Heart right ventricle (tissue), 16 donors: ENCODE data around the gene EIF2B2. TPM values are rescaled to one million over a fixed set of nuclear protein-coding genes. Genes with fewer than 3 reads are reported as not detected.

Source experiments
- ATAC-seq, 8 donors: fragments of 200-7000 bp; cut with Tn5 transposase; one replicate each; pipeline ENCODE4 v1.9.1; 2020; ENCODE audit warnings: mild to moderate bottlenecking in 8 of 8, moderate library complexity in 8 of 8, moderate number of reproducible peaks in 1 of 8
- DNase-seq, 2 donors: peaks; one replicate each; pipeline ENCODE4 v3.0.0-alpha.2; 2020
- H3K27ac ChIP-seq, 10 donors: fragments of 200-600 bp; sonication (generic) in 2 of 10; one replicate each; pipeline versions ENCODE4 v1.5.0 to v1.8.0; 2020 to 2022; ENCODE audit warnings: mild to moderate bottlenecking in 3 of 10
- H3K27me3 ChIP-seq, 7 donors: fragments of 200-600 bp; one replicate each; pipeline ENCODE4 v1.8.0; 2021 to 2022; ENCODE audit warnings: mild to moderate bottlenecking in 2 of 7
- H3K36me3 ChIP-seq, 9 donors: fragments of 200-600 bp; sonication (generic) in 1 of 9; one replicate each; pipeline versions ENCODE4 v1.5.0 to v1.8.0; 2020 to 2022; ENCODE audit warnings: mild to moderate bottlenecking in 2 of 9
- H3K4me1 ChIP-seq, 9 donors: fragments of 200-600 bp; sonication (generic) in 1 of 9; one replicate each; pipeline versions ENCODE4 v1.5.0 to v1.8.0; 2020 to 2022; ENCODE audit warnings: mild to moderate bottlenecking in 4 of 9
- H3K4me3 ChIP-seq, 10 donors: fragments of 200-600 bp; sonication (generic) in 2 of 10; one replicate each; pipeline versions ENCODE4 v1.5.0 to v1.8.0; 2020 to 2022; ENCODE audit warnings: mild to moderate bottlenecking in 7 of 10, moderate library complexity in 2 of 10
- H3K9me3 ChIP-seq, 11 donors: fragments of 200-600 bp in 10 of 11; sonication (generic) in 2 of 11; one replicate each; pipeline versions ENCODE4 v1.5.0 to v1.8.0; 2013 to 2022; ENCODE audit warnings: mild to moderate bottlenecking in 2 of 11, control low read depth in 1 of 11, moderate library complexity in 1 of 11
- WGBS, 2 donors: extraction: QIAGEN DNeasy Blood & Tissue Kit; methylation state at CpG; one replicate each; pipeline ENCODE4 v1.1.7; 2013; ENCODE audit warnings: inconsistent platforms in 1 of 2; 5-methylcytosine and 5-hydroxymethylcytosine counted together
- intact Hi-C, 10 donors: fragments of 100-400 bp; cut with DNase I; formaldehyde crosslinking; loops; one replicate each; pipeline versions ENCODE4 v1.11.1 to v1.14.2; 2022
- polyA plus RNA-seq, 2 donors: library from polyadenylated mRNA; stranded (reverse); fragments of 200-250 nt; gene quantifications; one replicate each; pipeline ENCODE4 v1.2.3, GENCODE V29; 2013
- total RNA-seq, 10 donors: library from RNA; stranded (reverse); fragmentation: NEBNext Ultra II Directional in 3 of 10; extraction: Animal tissue kit (Norgen Biotek cat#: 25700) in 3 of 10; gene quantifications; one replicate each; pipeline versions ENCODE4 v1.2.1 to v1.2.4, GENCODE V29; 2021 to 2023
- TF ChIP-seq, protein P1 (sequence below), 9 donors: fragments of 200-600 bp; sonication (generic) in 2 of 9; IDR thresholded peaks; one replicate each; pipeline versions ENCODE4 v1.5.0 to v1.8.0; 2021 to 2022; ENCODE audit warnings: antibody characterized with exemption in 9 of 9, mild to moderate bottlenecking in 5 of 9, moderate library complexity in 1 of 9
- donor health status: Arrhythmogenic right ventricular cardiomyopathy.
- donor health status: ischemic (EF 13 %, LVEDD 7.1; RV severe dilation, severe dysfunction).
- donor health status: healthy with polysubstance abuse.
- donor health status: DM: no; HTN: yes; CAD: no.
- donor health status: DM: no; HTN: no; CAD: no.
- donor health status: ischemic (EF 25% LVEDD 6.9; RV normal size, moderate dysfunction).
- donor health status: ischemic (EF 25% LVEDD 5.7; RV mildly dilated, moderate dysfunction).
- donor health status: healthy.
- donor health status: DM: yes; HTN: yes; CAD: no.
- donor health status: Ischemic cardiomyopathy.
- donor health status: ischemic (EF 35%, LVEDD 5.7; RV mildly dilated, moderate dysfunction).
- donor health status: nonischemic (EF 11% LVEDD 7.7; RV severe dilation, severe dysfunction).
- donor health status: DM: yes; HTN: yes; CAD: no.
- donor health status: PGD.
- donor health status: ischemic (EF 29% LVEDD 5.4; RV normal size, mild dysfunction).
- donor health status: nonischemic (EF 23%, LVEDD 6.1; RV moderate dilation, normal function).

The EIF2B2 gene
- total and polyA plus RNA-seq, 12 donors = 14.3 to 60.4 (median 31.5) TPM

DNA sequence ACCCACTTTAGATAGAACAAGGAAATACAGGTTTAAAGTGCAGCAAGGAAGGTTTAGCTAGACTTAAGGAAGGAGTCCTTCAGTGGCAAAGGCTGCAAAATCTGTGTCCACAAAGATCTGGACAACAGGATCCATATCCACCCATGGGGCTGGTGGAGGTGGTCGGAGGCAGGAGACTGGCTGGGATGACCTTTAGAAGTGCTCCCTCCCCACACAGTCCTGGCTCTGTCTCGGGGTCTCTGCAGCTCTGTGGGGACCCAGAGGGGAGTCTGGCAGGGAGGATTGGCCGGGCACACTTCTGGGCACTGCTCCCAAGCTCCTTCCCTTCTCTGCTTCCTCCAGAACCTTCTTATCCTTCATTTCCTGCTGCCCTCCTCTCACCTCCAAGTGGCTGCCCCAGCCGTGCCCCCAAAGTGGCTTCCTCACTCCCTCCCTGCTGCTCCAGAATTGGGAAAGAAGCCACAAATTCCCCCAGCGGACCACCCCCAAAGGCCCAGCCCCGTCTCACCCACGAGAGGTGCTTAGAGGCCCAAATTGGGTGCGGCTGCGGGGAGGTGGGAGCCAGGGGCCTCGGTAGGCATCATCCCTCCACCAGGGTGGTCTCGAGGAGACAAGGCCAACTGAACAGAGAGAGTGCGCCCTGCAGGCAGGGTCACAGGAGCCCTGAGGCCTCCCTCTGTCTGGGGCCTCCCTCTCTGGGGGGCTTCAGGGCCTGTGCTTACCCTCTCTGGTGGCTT is 25.4 kb upstream of the EIF2B2 start:
- H3K4me1 ChIP-seq = peaks cover 16 to 90% (median 58%) of the 10 kb centered on the region in 9 donors
- 90 to 91% methylated on average over 12 of the region's 12 CpGs for WGBS, 2 donors
- H3K4me3 ChIP-seq = no peak overlapping the region
- no peak overlapping the region for H3K27ac ChIP-seq
- ATAC-seq (no peak), DNase-seq (no peak)
- H3K27me3 ChIP-seq = no peaks in the 10 kb centered on the region
- no peaks in the 10 kb centered on the region for H3K36me3 ChIP-seq
- intact Hi-C loops = no loop called here
- no peaks in the 10 kb centered on the region for H3K9me3 ChIP-seq
- TF ChIP-seq, protein P1, sequence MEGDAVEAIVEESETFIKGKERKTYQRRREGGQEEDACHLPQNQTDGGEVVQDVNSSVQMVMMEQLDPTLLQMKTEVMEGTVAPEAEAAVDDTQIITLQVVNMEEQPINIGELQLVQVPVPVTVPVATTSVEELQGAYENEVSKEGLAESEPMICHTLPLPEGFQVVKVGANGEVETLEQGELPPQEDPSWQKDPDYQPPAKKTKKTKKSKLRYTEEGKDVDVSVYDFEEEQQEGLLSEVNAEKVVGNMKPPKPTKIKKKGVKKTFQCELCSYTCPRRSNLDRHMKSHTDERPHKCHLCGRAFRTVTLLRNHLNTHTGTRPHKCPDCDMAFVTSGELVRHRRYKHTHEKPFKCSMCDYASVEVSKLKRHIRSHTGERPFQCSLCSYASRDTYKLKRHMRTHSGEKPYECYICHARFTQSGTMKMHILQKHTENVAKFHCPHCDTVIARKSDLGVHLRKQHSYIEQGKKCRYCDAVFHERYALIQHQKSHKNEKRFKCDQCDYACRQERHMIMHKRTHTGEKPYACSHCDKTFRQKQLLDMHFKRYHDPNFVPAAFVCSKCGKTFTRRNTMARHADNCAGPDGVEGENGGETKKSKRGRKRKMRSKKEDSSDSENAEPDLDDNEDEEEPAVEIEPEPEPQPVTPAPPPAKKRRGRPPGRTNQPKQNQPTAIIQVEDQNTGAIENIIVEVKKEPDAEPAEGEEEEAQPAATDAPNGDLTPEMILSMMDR (IDR thresholded peaks at IDR 0.05) = no peak

DNA sequence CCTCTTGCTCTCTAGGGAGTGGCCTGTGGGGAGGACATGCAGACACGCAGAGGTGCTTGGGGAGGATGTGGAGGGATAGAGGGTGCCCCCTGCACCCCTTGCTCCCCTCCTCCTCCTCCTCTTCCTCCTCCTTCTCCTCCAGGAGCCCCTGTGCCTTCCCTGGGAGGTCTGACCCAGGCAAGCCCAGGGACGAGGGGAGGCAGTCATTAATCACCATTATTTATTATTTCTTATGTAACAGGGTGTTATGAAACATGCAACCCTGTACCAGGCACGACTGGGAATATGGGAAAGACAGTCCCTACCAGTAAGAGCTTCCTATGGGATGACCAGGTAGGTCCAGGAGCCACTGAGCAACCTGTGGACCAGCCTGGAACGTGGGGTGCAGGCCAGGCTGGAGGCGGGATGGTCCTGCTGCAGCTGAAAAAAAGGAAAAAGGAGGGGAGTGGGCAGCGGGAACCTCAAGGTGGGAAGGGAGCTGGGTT is 24.8 kb upstream of the EIF2B2 start:
- H3K27ac ChIP-seq = peak overlapping the region in 1 of 10 donors; percentile 41
- DNase-seq (no peak), ATAC-seq (no peak)
- 74% methylated on average over 5 to 6 of the region's 6 CpGs for WGBS, 2 donors
- no peaks in the 10 kb centered on the region for H3K36me3 ChIP-seq
- H3K4me1 ChIP-seq = peaks cover 16 to 86% (median 54%) of the 10 kb centered on the region in 9 donors
- no peaks in the 10 kb centered on the region for H3K27me3 ChIP-seq
- H3K9me3 ChIP-seq = no peaks in the 10 kb centered on the region
- TF ChIP-seq, protein P1 (IDR thresholded peaks at IDR 0.05) = no peak
- intact Hi-C loops = no loop called here
- H3K4me3 ChIP-seq = no peak overlapping the region

DNA sequence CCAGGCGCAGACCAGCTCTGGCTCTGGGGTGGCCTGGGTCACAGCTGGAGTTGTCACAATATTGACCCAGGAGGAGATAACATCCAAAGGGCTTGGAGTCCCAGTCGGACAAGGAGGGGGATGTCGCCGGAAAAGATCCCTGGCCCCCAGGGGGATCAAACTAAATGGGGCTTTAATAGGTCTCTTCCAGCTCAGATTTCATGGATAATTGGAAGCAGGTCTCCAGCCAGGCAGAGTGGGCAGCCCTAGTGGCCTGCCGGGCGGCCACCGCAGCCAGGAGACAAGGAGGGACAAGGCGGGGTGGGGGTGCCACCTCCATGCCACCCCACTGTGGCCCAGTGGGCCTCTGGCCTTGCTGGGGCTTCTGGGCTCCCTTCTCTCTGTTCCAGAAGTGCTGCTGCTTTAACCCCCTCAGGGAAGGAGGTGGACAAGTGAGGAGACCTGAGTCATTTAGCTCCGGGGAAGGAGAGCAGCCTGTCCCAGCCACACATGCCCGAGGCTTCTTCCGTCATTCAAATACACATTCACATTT is 24.2 kb upstream of the EIF2B2 start:
- H3K27me3 ChIP-seq = no peaks in the 10 kb centered on the region
- peaks cover 11 to 81% (median 48%) of the 10 kb centered on the region in 9 donors for H3K4me1 ChIP-seq
- peak overlapping the region in 1 of 10 donors; percentile 41 for H3K27ac ChIP-seq
- WGBS, 2 donors = 77 to 78% methylated on average over 11 of the region's 11 CpGs
- ATAC-seq (no peak), DNase-seq (no peak)
- intact Hi-C loops = no loop called here
- H3K4me3 ChIP-seq = no peak overlapping the region
- no peaks in the 10 kb centered on the region for H3K36me3 ChIP-seq
- H3K9me3 ChIP-seq = no peaks in the 10 kb centered on the region
- TF ChIP-seq, protein P1 (IDR thresholded peaks at IDR 0.05) = no peak

DNA sequence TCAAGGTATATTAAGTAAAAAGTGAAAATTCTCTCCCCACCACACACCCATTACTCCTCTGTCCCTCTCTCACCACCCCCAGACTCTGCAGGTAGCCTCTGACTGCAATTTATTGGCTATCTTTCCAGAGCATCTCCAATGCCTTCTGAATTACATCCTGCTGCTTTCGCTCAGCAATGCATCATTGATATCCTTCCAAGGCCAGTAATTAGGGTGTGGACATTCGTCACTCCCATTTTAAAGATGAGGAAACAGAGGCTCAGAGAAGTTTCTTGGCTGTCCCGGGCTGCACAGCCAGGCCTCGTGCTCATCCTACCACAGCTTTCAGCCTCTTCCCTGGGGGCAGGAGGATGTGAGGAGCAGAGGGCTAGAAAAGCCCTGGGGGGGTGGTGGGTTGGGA is 23.7 kb upstream of the EIF2B2 start:
- DNase-seq (no peak), ATAC-seq (no peak)
- WGBS, 2 donors = 76 to 78% methylated on average over 4 of the region's 4 CpGs
- Histone ChIP-seq H3K4me3 (no peak overlapping the region), H3K27ac (peak overlapping the region in 5 of 10 donors; percentile 14 to 58 (median 51)), H3K4me1 (peaks cover 8 to 81% (median 43%) of the 10 kb centered on the region in 9 donors), H3K27me3 (no peaks in the 10 kb centered on the region), H3K36me3 (no peaks in the 10 kb centered on the region), H3K9me3 (no peaks in the 10 kb centered on the region)
- TF ChIP-seq, protein P1 (IDR thresholded peaks at IDR 0.05) = no peak
- intact Hi-C loops = no loop called here
